DND-41 (cell line): Measurements from ENCODE around the gene HDAC11.

Source experiments
- CTCF ChIP-seq: IDR thresholded peaks from 2 replicates; pipeline ENCODE4 v1.5.1; 2012; ENCODE audit warnings: borderline replicate concordance, low read length, moderate library complexity, mild to moderate bottlenecking; ENCODE audit not compliant: poor library complexity, severe bottlenecking; ENCODE audit errors: extremely low read depth
- EZH2 ChIP-seq: IDR thresholded peaks from 3 replicates; pipeline ENCODE4 v1.6.1; 2012; ENCODE audit warnings: borderline replicate concordance, low read depth, mild to moderate bottlenecking, moderate library complexity, low read length, inconsistent platforms; ENCODE audit not compliant: severe bottlenecking

GRCh38 chr3:13455644-13456043, 24.5 kb upstream of the HDAC11 start:
- TF ChIP-seq EZH2 (no peak), CTCF (no peak)
